ENCODE results near the gene WSCD2. TPM values are rescaled to one million over a fixed set of nuclear protein-coding genes. Genes with fewer than 3 reads are reported as not detected.

The WSCD2 gene
- total and polyA plus RNA-seq, 2 donors (not counting 3 experiments of a cell fraction or from before 2014, with no cell fraction given), result not detected

GRCh38 chr12:108238474-108238873, 109.4 kb downstream of the WSCD2 start:
- POLR2A ChIA-PET, result no interaction called here

DNA sequence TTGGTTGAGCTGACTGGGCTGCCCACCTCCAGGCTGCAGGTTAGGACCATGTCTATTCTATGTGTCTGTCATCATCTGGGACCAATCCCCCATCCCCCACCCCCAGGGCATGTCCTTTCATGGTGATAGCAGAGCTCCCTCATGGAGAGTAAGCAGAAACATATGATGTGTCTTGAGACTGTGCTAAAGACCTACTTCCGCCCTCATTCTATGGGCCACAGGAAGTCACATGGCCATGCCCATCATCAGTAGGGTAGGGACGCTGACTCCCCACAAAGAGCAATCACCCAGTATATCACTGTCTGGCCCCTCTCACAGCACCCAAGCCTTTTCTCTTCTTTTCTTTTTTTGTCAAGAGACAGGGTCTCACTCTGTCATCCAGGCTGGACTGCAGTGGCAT, 110.3 kb downstream of the WSCD2 start:
- ChIA-PET POLR2A (no interaction called here), CTCF (interaction anchor here (0.9 kb wide), 1 partner anchor 218 kb away, joined by 3 read pairs; no protein-coding TSS in a partner anchor)
- H3K36me3 ChIP-seq (ENCODE audit: control insufficient read depth in 2 of 2, extremely low read depth in 1 of 2, insufficient read depth in 2 of 2, low read length in 2 of 2), result no peaks in the 10 kb centered on the region
- H3K4me1 ChIP-seq (ENCODE audit: control insufficient read depth, extremely low read depth, insufficient read depth, low read length), result no peaks in the 10 kb centered on the region
- no peaks in the 10 kb centered on the region for H3K27me3 ChIP-seq (ENCODE audit: control insufficient read depth in 2 of 2, insufficient read depth in 2 of 2, low read length in 2 of 2)
- no peaks in the 10 kb centered on the region for H3K9me1 ChIP-seq (replicated peaks; ENCODE audit: control insufficient read depth, extremely low read depth, insufficient read depth, low read length)
- dilution Hi-C loops (cut with MboI; ENCODE audit: extremely low pct_ligation_motif_present, low sequenced_read_pairs) (no loop called here), intact Hi-C loops (cut with micrococcal nuclease) (no loop called here)
- no TSS peak for BruUV-seq (replicated peaks)
- no peak overlapping the region for H3K4me3 ChIP-seq (replicated peaks in 1 of 3; ENCODE audit: insufficient read depth in 1 of 3, low read depth in 1 of 3, low read length in 3 of 3)
- H2AFZ ChIP-seq (ENCODE audit: low read depth, low read length), result no peak overlapping the region
- TF ChIP-seq GATA2 (IDR thresholded peaks at IDR 0.05; ENCODE audit: insufficient read depth, insufficient read length, low read depth, low read length) (no peak), POLR2AphosphoS5 (IDR thresholded peaks at IDR 0.05; ENCODE audit: insufficient read depth, low read depth, low read length) (no peak), MYC (IDR thresholded peaks at IDR 0.05; ENCODE audit: low read depth, low read length) (no peak), FOS (IDR thresholded peaks at IDR 0.05; ENCODE audit: borderline replicate concordance, insufficient read depth, low read length) (no peak), JUN (IDR thresholded peaks at IDR 0.05; ENCODE audit: borderline replicate concordance, insufficient read depth, insufficient read length, low read depth) (no peak), POLR2A (IDR thresholded peaks at IDR 0.05; ENCODE audit: low read depth, low read length) (no peak), EZH2 (IDR thresholded peaks at IDR 0.05; ENCODE audit: borderline replicate concordance, low read depth, low read length, severe bottlenecking) (no peak)
- TF ChIP-seq, protein P1, sequence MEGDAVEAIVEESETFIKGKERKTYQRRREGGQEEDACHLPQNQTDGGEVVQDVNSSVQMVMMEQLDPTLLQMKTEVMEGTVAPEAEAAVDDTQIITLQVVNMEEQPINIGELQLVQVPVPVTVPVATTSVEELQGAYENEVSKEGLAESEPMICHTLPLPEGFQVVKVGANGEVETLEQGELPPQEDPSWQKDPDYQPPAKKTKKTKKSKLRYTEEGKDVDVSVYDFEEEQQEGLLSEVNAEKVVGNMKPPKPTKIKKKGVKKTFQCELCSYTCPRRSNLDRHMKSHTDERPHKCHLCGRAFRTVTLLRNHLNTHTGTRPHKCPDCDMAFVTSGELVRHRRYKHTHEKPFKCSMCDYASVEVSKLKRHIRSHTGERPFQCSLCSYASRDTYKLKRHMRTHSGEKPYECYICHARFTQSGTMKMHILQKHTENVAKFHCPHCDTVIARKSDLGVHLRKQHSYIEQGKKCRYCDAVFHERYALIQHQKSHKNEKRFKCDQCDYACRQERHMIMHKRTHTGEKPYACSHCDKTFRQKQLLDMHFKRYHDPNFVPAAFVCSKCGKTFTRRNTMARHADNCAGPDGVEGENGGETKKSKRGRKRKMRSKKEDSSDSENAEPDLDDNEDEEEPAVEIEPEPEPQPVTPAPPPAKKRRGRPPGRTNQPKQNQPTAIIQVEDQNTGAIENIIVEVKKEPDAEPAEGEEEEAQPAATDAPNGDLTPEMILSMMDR (IDR thresholded peaks at IDR 0.05; ENCODE audit: extremely low read depth in 1 of 2, insufficient read depth in 1 of 2, low read depth in 1 of 2, low read length in 2 of 2), result no peak
- TF ChIP-seq, protein P2, sequence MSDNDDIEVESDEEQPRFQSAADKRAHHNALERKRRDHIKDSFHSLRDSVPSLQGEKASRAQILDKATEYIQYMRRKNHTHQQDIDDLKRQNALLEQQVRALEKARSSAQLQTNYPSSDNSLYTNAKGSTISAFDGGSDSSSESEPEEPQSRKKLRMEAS (IDR thresholded peaks at IDR 0.05; ENCODE audit: insufficient read depth, insufficient read length), result no peak
- no peaks in the 10 kb centered on the region for H3K9me3 ChIP-seq (replicated peaks; ENCODE audit: control insufficient read depth, insufficient read depth, low read length)
- H3K79me2 ChIP-seq (ENCODE audit: control insufficient read depth, insufficient read depth, low read length), result no peaks in the 10 kb centered on the region
- no peaks in the 10 kb centered on the region for H4K20me1 ChIP-seq (replicated peaks; ENCODE audit: control insufficient read depth, extremely low read depth, insufficient read depth, low read length)
- FAIRE-seq, result no peak
- no peak overlapping the region for H3K4me2 ChIP-seq (ENCODE audit: insufficient read depth, low read length)
- no peak overlapping the region for H3K9ac ChIP-seq (replicated peaks; ENCODE audit: extremely low read depth, insufficient read depth, low read length)
- no peak for DNase-seq (ENCODE audit: low read depth, low spot score)
- no peak overlapping the region for H3K27ac ChIP-seq (ENCODE audit: insufficient read depth, low read depth, low read length)

More at GRCh38 chr12:108238474-108238873, 109.4 kb downstream of the WSCD2 start:
- intact Hi-C loops (cut with micrococcal nuclease) (no loop called here), dilution Hi-C loops (cut with MboI; ENCODE audit: extremely low pct_ligation_motif_present, low sequenced_read_pairs) (no loop called here)
- H3K4me1 ChIP-seq (ENCODE audit: control insufficient read depth, extremely low read depth, insufficient read depth, low read length), result no peaks in the 10 kb centered on the region
- BruUV-seq (replicated peaks), result no TSS peak
- no peaks in the 10 kb centered on the region for H3K27me3 ChIP-seq (ENCODE audit: control insufficient read depth in 2 of 2, insufficient read depth in 2 of 2, low read length in 2 of 2)
- DNase-seq (ENCODE audit: low read depth, low spot score), result no peak
- H2AFZ ChIP-seq (ENCODE audit: low read depth, low read length), result no peak overlapping the region
- H4K20me1 ChIP-seq (replicated peaks; ENCODE audit: control insufficient read depth, extremely low read depth, insufficient read depth, low read length), result no peaks in the 10 kb centered on the region
- H3K27ac ChIP-seq (ENCODE audit: insufficient read depth, low read depth, low read length), result no peak overlapping the region
- H3K9me1 ChIP-seq (replicated peaks; ENCODE audit: control insufficient read depth, extremely low read depth, insufficient read depth, low read length), result no peaks in the 10 kb centered on the region
- no peaks in the 10 kb centered on the region for H3K36me3 ChIP-seq (ENCODE audit: control insufficient read depth in 2 of 2, extremely low read depth in 1 of 2, insufficient read depth in 2 of 2, low read length in 2 of 2)
- CTCF ChIA-PET, result no interaction called here
- TF ChIP-seq, protein P1 (IDR thresholded peaks at IDR 0.05; ENCODE audit: extremely low read depth in 1 of 2, insufficient read depth in 1 of 2, low read depth in 1 of 2, low read length in 2 of 2), result no peak
- no peak for TF ChIP-seq MYC (IDR thresholded peaks at IDR 0.05; ENCODE audit: low read depth, low read length)
- no peak overlapping the region for H3K4me3 ChIP-seq (replicated peaks in 1 of 3; ENCODE audit: insufficient read depth in 1 of 3, low read depth in 1 of 3, low read length in 3 of 3)
- no peak for FAIRE-seq
- no peak overlapping the region for H3K9ac ChIP-seq (replicated peaks; ENCODE audit: extremely low read depth, insufficient read depth, low read length)
- no peak overlapping the region for H3K4me2 ChIP-seq (ENCODE audit: insufficient read depth, low read length)
- no peaks in the 10 kb centered on the region for H3K79me2 ChIP-seq (ENCODE audit: control insufficient read depth, insufficient read depth, low read length)
- no peaks in the 10 kb centered on the region for H3K9me3 ChIP-seq (replicated peaks; ENCODE audit: control insufficient read depth, insufficient read depth, low read length)
